Measurements from ENCODE around the gene SYK. TPM values are rescaled to one million over a fixed set of nuclear protein-coding genes. Genes with fewer than 3 reads are reported as not detected.

SYK gene
- total RNA-seq, 1 experiment from 2014 or later: 9.0 TPM

- TF ChIP-seq SRF (IDR thresholded peaks at IDR 0.05; ENCODE audit: low read depth) (no peak), YY1 (IDR thresholded peaks at IDR 0.05; ENCODE audit: extremely low read depth, insufficient replicate concordance, low read depth, low read length) (no peak)
- Histone ChIP-seq H4K20me1 (ENCODE audit: insufficient read depth) (no peaks in the 10 kb centered on the region), H3K27ac (ENCODE audit: low read depth, low read length) (no peak overlapping the region), H3K4me1 (ENCODE audit: control insufficient read depth in 1 of 2, insufficient read depth in 2 of 2, low read length in 2 of 2) (peaks cover 3 to 16% of the 10 kb centered on the region in 2 experiments), H3K27me3 (ENCODE audit: insufficient read depth, low read length) (0 out of 2 replicates have a peak, but pooled peaks cover 7% of the 10 kb centered on the region), H3K36me3 (ENCODE audit: control insufficient read depth in 1 of 2, insufficient read depth in 2 of 2, low read length in 2 of 2) (no peaks in the 10 kb centered on the region), H2AFZ (ENCODE audit: low read depth, low read length, poor library complexity, severe bottlenecking) (no peak overlapping the region), H3K4me2 (ENCODE audit: low read length) (no peak overlapping the region), H3K4me3 (replicated peaks in 1 of 2; ENCODE audit: low read depth in 1 of 2, low read length in 2 of 2) (no peak overlapping the region), H3K9me2 (ENCODE audit: insufficient read depth) (no peaks in the 10 kb centered on the region), H3K9me3 (ENCODE audit: control insufficient read depth in 1 of 2, insufficient read depth in 1 of 2, low read depth in 1 of 2, low read length in 2 of 2) (no peaks in the 10 kb centered on the region), H3K9ac (ENCODE audit: low read length) (no peak overlapping the region), H3K79me2 (ENCODE audit: insufficient read depth, low read length) (no peaks in the 10 kb centered on the region)
- BruUV-seq (replicated peaks): no TSS peak
- RAD21 ChIA-PET (ENCODE audit: low non-redundant PET in 1 of 2, low total read pairs in 2 of 2, uncharacterized antibody in 2 of 2, unreplicated experiment in 2 of 2): no interaction called here
- POLR2A ChIA-PET: no interaction called here
- DNase-seq (ENCODE audit: low read depth, low spot score): no peak
- intact Hi-C loops (cut with micrococcal nuclease): no loop called here
- no peak for ATAC-seq
- CTCF ChIA-PET: no interaction called here
These were observed 2.4 kb downstream of the SYK start for GRCh38 chr9:90803860-90804593.

DNA sequence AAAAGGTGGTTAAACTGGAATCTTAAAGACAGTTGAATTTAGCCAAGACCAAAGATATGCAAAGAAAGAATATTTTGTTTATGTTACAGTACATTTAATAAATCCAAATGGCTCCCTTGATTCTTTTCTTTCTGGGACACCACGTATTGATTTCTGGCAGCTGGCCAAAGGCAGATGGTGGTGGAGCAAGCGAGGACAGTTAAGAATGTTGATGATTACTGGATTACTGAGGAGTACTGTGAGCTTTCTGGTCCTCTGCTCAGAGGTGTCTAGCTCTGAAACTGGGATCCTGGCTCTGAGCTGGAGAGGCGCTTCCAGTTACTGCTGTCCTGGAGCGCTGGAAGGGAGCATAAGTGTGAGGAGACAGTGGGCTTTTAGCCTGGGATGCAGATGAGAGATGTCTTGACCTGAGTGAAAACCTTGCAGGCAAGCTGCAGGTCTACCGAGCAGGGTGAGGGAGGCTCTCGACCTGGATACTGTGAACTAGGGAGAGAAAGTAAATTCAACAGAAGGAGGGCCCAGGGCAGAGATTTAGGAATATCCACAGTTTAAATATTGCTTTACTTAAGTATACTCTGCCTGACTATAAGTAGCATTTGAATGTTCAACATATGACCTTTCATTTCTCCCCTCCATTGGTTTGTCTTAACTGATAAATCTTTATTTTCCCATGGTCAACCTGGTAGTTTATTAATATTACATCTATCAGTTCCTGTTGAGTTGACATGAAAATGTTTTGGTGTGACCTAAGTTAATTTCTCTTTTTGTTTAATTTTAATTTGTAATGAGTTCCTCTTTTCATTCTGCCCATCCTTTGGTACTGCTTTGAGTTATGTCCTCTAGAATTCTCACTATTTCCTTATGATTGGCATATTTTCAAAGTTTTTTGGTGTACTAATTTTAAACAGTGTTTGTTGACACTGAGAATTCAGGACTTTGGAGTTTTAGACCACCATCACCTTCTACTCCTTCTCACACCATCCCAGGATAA is 3.7 kb downstream of the SYK start:
- Histone ChIP-seq H3K27ac (ENCODE audit: low read depth, low read length) (no peak overlapping the region), H4K20me1 (ENCODE audit: insufficient read depth) (no peaks in the 10 kb centered on the region), H3K4me2 (ENCODE audit: low read length) (no peak overlapping the region), H3K36me3 (ENCODE audit: control insufficient read depth in 1 of 2, insufficient read depth in 2 of 2, low read length in 2 of 2) (no peaks in the 10 kb centered on the region), H3K9ac (ENCODE audit: low read length) (no peak overlapping the region), H3K9me3 (ENCODE audit: control insufficient read depth in 1 of 2, insufficient read depth in 1 of 2, low read depth in 1 of 2, low read length in 2 of 2) (no peaks in the 10 kb centered on the region), H3K79me2 (ENCODE audit: insufficient read depth, low read length) (no peaks in the 10 kb centered on the region), H3K27me3 (ENCODE audit: insufficient read depth, low read length) (0 out of 2 replicates have a peak, but pooled peaks cover 7% of the 10 kb centered on the region), H3K4me1 (ENCODE audit: control insufficient read depth in 1 of 2, insufficient read depth in 2 of 2, low read length in 2 of 2) (peaks cover 3 to 16% of the 10 kb centered on the region in 2 experiments), H2AFZ (ENCODE audit: low read depth, low read length, poor library complexity, severe bottlenecking) (no peak overlapping the region), H3K9me2 (ENCODE audit: insufficient read depth) (no peaks in the 10 kb centered on the region), H3K4me3 (replicated peaks in 1 of 2; ENCODE audit: low read depth in 1 of 2, low read length in 2 of 2) (no peak overlapping the region)
- no TSS peak for BruUV-seq (replicated peaks)
- intact Hi-C loops (cut with micrococcal nuclease): no loop called here
- no peak for TF ChIP-seq YY1 (IDR thresholded peaks at IDR 0.05; ENCODE audit: extremely low read depth, insufficient replicate concordance, low read depth, low read length)
- no peak for TF ChIP-seq EZH2phosphoT487 (IDR thresholded peaks at IDR 0.05; ENCODE audit: borderline replicate concordance)
- POLR2A ChIA-PET: no interaction called here
- CTCF ChIA-PET: no interaction called here
- RAD21 ChIA-PET (ENCODE audit: low non-redundant PET in 1 of 2, low total read pairs in 2 of 2, uncharacterized antibody in 2 of 2, unreplicated experiment in 2 of 2): no interaction called here
- no peak for ATAC-seq
- DNase-seq (ENCODE audit: low read depth, low spot score): no peak

Measured in HCT116 (cell line).